Suprapubic skin (tissue), 4 donors: ENCODE results near the gene UACA. TPM values are rescaled to one million over a fixed set of nuclear protein-coding genes. Genes with fewer than 3 reads are reported as not detected.
"Not testable (repeated sequence)": the region's sequence is repeated elsewhere in the genome, so short reads cannot be mapped to it uniquely, and the experiment has no call there.

Experiments
- DNase-seq, 2 donors: peaks; one replicate each; pipeline ENCODE4 v3.0.0-alpha.2; 2019; ENCODE audit warnings: low spot score in 2 of 2
- H3K27ac ChIP-seq: fragments of 200-600 bp; sonication (generic); one replicate; pipeline ENCODE4 v1.5.1; 2019
- H3K27me3 ChIP-seq: fragments of 200-600 bp; sonication (generic); one replicate; pipeline ENCODE4 v1.5.1; 2019
- H3K36me3 ChIP-seq: fragments of 200-600 bp; sonication (generic); one replicate; pipeline ENCODE4 v1.5.1; 2019
- H3K4me1 ChIP-seq: fragments of 200-600 bp; sonication (generic); one replicate; pipeline ENCODE4 v1.5.1; 2019
- H3K4me3 ChIP-seq: fragments of 200-600 bp; sonication (generic); one replicate; pipeline ENCODE4 v1.5.1; 2019; ENCODE audit warnings: mild to moderate bottlenecking
- H3K9me3 ChIP-seq: fragments of 200-600 bp; sonication (generic); one replicate; pipeline ENCODE4 v1.5.1; 2019
- EP300 ChIP-seq: sonication (generic); formaldehyde crosslinking; IDR thresholded peaks from one replicate; pipeline ENCODE4 v1.6.1; 2017; ENCODE audit warnings: antibody characterized with exemption
- POLR2A ChIP-seq, 2 donors: fragments of 450-650 bp; IDR thresholded peaks; one replicate each; pipeline ENCODE4 v1.6.1; 2017; ENCODE audit warnings: antibody characterized with exemption in 2 of 2, mild to moderate bottlenecking in 2 of 2, moderate library complexity in 2 of 2
- POLR2AphosphoS5 ChIP-seq, 3 donors: sonication (generic); formaldehyde crosslinking; IDR thresholded peaks; one replicate each; pipeline ENCODE4 v1.6.1; 2017; ENCODE audit warnings: antibody characterized with exemption in 3 of 3
- WGBS: methylation state at CpG from one replicate; pipeline ENCODE4 v1.1.5; 2018; 5-methylcytosine and 5-hydroxymethylcytosine counted together
- total RNA-seq, 4 donors: library from RNA; depleted of rRNA; stranded (reverse); fragments of >200 nt; gene quantifications; one replicate each; pipeline ENCODE4 v1.1.0, GENCODE V29; 2016
- TF ChIP-seq, protein P1 (sequence below), 2 donors: fragments of 200-600 bp in 1 of 2; fragments of 450-650 bp in 1 of 2; sonication (generic) in 1 of 2; IDR thresholded peaks; one replicate each; pipeline ENCODE4 v1.5.1; 2016 to 2019; ENCODE audit warnings: antibody characterized with exemption in 2 of 2, mild to moderate bottlenecking in 1 of 2, moderate library complexity in 1 of 2

Gene UACA
- total RNA-seq, 4 donors from 2014 or later = 23.4 to 97.8 (median 27.2) TPM

DNA sequence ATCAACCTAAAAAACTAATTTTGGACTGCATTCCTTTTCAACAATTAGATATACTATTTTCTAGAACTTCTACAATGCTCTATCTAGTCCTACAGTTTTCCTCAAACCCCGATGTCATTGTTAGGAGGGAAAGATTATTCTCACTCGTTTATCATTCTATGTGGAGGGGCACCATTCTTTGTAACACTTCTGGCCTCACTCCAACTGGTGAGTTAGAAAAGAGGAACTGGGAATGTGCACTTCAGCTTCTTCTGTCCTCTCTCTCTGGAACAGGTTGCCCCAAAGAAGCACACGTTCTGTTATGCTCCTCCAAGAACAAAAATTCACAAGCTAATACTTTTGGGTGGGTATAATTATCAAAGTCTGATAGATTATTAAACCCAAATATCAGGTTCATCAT is 137.9 kb downstream of the UACA start:
- peaks cover 5% of the 10 kb centered on the region for H3K4me1 ChIP-seq
- H3K36me3 ChIP-seq = no peaks in the 10 kb centered on the region
- 48% methylated on average over 3 of the region's 3 CpGs for WGBS
- TF ChIP-seq EP300 (no peak), POLR2AphosphoS5 (IDR thresholded peaks at IDR 0.05) (no peak), POLR2A (IDR thresholded peaks at IDR 0.05) (no peak)
- TF ChIP-seq, protein P1, sequence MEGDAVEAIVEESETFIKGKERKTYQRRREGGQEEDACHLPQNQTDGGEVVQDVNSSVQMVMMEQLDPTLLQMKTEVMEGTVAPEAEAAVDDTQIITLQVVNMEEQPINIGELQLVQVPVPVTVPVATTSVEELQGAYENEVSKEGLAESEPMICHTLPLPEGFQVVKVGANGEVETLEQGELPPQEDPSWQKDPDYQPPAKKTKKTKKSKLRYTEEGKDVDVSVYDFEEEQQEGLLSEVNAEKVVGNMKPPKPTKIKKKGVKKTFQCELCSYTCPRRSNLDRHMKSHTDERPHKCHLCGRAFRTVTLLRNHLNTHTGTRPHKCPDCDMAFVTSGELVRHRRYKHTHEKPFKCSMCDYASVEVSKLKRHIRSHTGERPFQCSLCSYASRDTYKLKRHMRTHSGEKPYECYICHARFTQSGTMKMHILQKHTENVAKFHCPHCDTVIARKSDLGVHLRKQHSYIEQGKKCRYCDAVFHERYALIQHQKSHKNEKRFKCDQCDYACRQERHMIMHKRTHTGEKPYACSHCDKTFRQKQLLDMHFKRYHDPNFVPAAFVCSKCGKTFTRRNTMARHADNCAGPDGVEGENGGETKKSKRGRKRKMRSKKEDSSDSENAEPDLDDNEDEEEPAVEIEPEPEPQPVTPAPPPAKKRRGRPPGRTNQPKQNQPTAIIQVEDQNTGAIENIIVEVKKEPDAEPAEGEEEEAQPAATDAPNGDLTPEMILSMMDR (IDR thresholded peaks at IDR 0.05) = no peak
- H3K27ac ChIP-seq = no peak overlapping the region
- no peak overlapping the region for H3K4me3 ChIP-seq
- no peak for DNase-seq
- H3K9me3 ChIP-seq = peaks cover 5% of the 10 kb centered on the region
- H3K27me3 ChIP-seq = no peaks in the 10 kb centered on the region

DNA sequence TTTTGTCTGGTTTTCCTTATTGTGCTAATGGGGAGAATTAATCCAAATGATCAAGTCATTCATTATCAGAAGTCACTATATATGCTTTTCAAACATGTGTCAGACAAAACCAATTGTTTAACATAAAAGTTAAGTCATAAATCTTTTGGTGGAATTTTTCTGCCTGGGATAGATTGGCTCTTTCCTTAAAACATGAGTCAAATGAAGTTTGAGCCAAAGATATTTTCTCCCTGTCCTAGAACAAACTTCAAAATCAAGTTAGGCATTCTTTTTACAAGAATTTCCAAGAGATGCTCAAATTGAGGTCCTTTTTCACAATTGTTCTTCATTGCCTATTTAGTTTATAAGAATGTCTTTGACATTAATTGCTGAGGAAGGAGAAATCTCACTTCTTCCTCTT is 138.3 kb downstream of the UACA start:
- H3K4me3 ChIP-seq = no peak overlapping the region
- peaks cover 5% of the 10 kb centered on the region for H3K9me3 ChIP-seq
- H3K27ac ChIP-seq = no peak overlapping the region
- no peaks in the 10 kb centered on the region for H3K27me3 ChIP-seq
- no peak for DNase-seq
- no peaks in the 10 kb centered on the region for H3K36me3 ChIP-seq
- H3K4me1 ChIP-seq = peaks cover 5% of the 10 kb centered on the region
- TF ChIP-seq POLR2A (IDR thresholded peaks at IDR 0.05) = no peak
- no peak for TF ChIP-seq EP300
- no peak for TF ChIP-seq POLR2AphosphoS5 (IDR thresholded peaks at IDR 0.05)
- TF ChIP-seq, protein P1 (IDR thresholded peaks at IDR 0.05) = no peak

DNA sequence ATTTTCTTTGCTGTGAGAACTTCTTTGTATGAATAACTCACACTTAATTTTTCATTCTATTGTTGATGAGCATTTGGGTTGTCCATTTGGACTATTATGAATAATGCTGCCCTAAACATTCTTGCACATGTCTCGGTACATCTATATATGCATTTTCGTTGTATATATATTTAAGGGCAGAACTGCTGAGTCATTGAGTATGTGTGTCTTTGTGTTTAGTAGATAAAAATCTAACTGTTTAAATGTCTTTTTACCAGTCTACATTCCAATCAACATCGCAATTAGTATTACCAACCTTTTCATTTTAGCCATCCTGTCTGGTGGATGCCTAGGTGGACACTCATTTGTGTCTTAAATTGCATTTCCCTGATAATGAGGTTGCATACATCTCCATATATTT is 144.4 kb downstream of the UACA start:
- H3K36me3 ChIP-seq = no peaks in the 10 kb centered on the region
- 87% methylated on average over 3 of the region's 3 CpGs for WGBS
- H3K9me3 ChIP-seq = peaks cover 5% of the 10 kb centered on the region
- H3K4me3 ChIP-seq = no peak overlapping the region
- no peak for DNase-seq
- H3K27ac ChIP-seq = no peak overlapping the region
- TF ChIP-seq, protein P1 (IDR thresholded peaks at IDR 0.05) = no peak
- no peak for TF ChIP-seq POLR2AphosphoS5 (IDR thresholded peaks at IDR 0.05)
- TF ChIP-seq POLR2A (IDR thresholded peaks at IDR 0.05) = no peak
- no peak for TF ChIP-seq EP300
- H3K27me3 ChIP-seq = no peaks in the 10 kb centered on the region
- H3K4me1 ChIP-seq = no peaks in the 10 kb centered on the region

DNA sequence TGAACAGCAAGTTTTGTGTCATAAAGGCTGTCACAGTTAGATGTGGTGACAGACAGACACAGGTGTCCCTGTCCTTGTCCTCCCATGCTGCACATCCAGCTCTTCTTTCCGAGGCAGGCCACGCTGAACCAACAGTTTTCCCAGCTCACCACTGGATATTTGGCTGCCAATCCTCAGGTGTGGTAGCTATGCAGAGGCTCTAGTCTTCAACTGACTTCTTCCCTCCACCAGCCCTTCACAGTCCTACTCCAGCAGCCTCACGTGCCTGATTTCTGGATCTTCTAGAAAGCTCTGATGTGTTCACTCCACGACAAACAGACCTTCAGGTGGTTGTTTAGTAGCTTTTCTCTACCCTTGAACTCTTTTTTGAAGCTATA is 145.5 kb downstream of the UACA start:
- WGBS = 92% methylated on average over 4 of the region's 4 CpGs
- no peaks in the 10 kb centered on the region for H3K36me3 ChIP-seq
- no peaks in the 10 kb centered on the region for H3K27me3 ChIP-seq
- H3K9me3 ChIP-seq = no peaks in the 10 kb centered on the region
- H3K4me1 ChIP-seq = no peaks in the 10 kb centered on the region
- DNase-seq = no peak
- no peak overlapping the region for H3K4me3 ChIP-seq
- H3K27ac ChIP-seq = no peak overlapping the region
- TF ChIP-seq POLR2A (IDR thresholded peaks at IDR 0.05) = no peak
- no peak for TF ChIP-seq EP300
- no peak for TF ChIP-seq POLR2AphosphoS5 (IDR thresholded peaks at IDR 0.05)
- TF ChIP-seq, protein P1 (IDR thresholded peaks at IDR 0.05) = no peak

DNA sequence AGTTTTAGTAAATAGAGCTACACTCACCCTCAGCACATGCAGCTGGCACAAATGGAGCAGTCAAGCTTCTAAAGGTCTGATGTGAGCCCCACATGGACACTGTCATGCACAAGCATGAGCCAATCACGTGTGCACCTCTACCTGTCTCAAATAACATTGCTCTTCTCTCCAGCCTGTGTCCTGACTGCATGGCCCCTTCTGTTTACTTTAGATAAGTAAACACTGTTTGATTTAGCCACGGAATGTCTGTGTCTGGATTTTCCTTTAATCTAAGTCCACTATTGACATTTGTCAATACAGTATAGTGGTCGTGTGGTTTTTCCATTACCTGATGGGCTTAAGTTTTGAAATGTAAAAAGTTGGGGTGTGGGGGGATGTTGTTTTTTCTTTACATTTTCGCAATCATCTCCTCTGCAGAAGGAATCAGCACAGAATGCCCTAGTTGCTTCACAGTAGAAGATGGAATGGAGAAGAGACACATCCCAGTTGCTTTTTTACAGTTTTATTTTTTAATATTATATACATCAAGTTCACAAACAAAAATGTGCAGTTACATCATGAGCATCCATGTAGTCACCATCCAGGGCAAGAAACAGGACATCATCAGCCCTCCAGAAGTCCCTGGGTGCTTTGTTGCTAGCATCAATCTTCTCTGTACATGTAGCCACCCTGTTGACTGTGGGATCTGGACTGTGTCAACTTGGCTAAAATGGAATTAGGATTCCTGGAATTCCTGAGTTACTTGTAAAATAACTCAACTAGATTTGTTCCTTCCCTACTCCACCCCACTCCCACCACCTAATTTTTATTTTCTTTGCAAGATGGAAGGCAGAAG is 146.1 kb downstream of the UACA start:
- Histone ChIP-seq H3K4me3 (no peak overlapping the region), H3K9me3 (no peaks in the 10 kb centered on the region), H3K27ac (no peak overlapping the region), H3K36me3 (no peaks in the 10 kb centered on the region), H3K27me3 (no peaks in the 10 kb centered on the region), H3K4me1 (no peaks in the 10 kb centered on the region)
- WGBS = 81% methylated on average over 4 of the region's 4 CpGs
- TF ChIP-seq EP300 (no peak), POLR2AphosphoS5 (IDR thresholded peaks at IDR 0.05) (no peak)
- TF ChIP-seq, protein P1 (IDR thresholded peaks at IDR 0.05) = no peak
- no peak for DNase-seq

DNA sequence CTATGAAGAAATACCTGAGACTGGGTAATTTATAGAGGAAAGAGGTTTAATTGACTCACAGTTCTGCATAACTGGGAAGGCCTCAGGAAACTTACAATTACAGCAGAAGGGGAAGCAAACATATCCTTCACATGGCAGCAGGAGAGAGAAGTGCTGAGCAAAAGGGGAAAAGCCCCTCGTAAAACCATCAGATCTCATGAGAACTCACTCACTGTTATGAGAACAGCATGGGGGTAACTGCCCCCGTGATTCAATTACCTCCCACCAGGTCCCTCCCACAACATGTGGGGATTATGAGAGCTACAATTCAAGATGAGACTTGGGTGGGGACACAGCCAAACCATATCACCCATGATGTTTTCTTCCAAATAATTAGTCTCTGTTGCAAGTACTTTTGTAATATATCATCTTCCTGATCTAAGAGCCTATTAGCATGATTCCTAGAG is 147.0 kb downstream of the UACA start:
- not testable (repeated sequence) for H3K4me1 ChIP-seq, H3K36me3 ChIP-seq, H3K4me3 ChIP-seq, H3K27ac ChIP-seq, H3K9me3 ChIP-seq, H3K27me3 ChIP-seq, DNase-seq
- whole genome bisulfite sequencing = 45% methylated on average over 2 of the region's 2 CpGs
